Ishikawa (cell line): ENCODE results near the gene PLCB1.

Experiments
- CEBPB ChIP-seq: IDR thresholded peaks from 2 replicates; pipeline ENCODE4 v1.6.1; 2012
- CREB1 ChIP-seq: IDR thresholded peaks from 2 replicates; pipeline ENCODE4 v1.6.1; 2012; ENCODE audit warnings: low read depth
- EGR1 ChIP-seq: IDR thresholded peaks from 2 replicates; pipeline ENCODE4 v1.6.1; 2012
- EP300 ChIP-seq: IDR thresholded peaks from 2 replicates; pipeline ENCODE4 v1.6.1; 2012; ENCODE audit warnings: borderline replicate concordance
- FOXM1 ChIP-seq: IDR thresholded peaks from 2 replicates; pipeline ENCODE4 v1.6.1; 2012; ENCODE audit warnings: low read depth, borderline replicate concordance
- MAX ChIP-seq: IDR thresholded peaks from 2 replicates; pipeline ENCODE4 v1.6.1; 2012
- NFIC ChIP-seq: IDR thresholded peaks from 2 replicates; pipeline ENCODE4 v1.6.1; 2012
- RAD21 ChIP-seq: IDR thresholded peaks from 2 replicates; pipeline ENCODE4 v1.6.1; 2012; ENCODE audit warnings: low read depth
- TAF1 ChIP-seq: IDR thresholded peaks from 2 replicates; pipeline ENCODE4 v1.6.1; 2012; ENCODE audit warnings: low read depth, mild to moderate bottlenecking
- TCF12 ChIP-seq: IDR thresholded peaks from 2 replicates; pipeline ENCODE4 v1.6.1; 2012; ENCODE audit warnings: low read depth
- TEAD4 ChIP-seq: IDR thresholded peaks from 2 replicates; pipeline ENCODE4 v1.6.1; 2012
- USF1 ChIP-seq: IDR thresholded peaks from 2 replicates; pipeline ENCODE4 v1.6.1; 2012
- YY1 ChIP-seq: IDR thresholded peaks from 2 replicates; pipeline ENCODE4 v1.6.1; 2012; ENCODE audit warnings: low read depth
- ZBTB7A ChIP-seq: IDR thresholded peaks from 2 replicates; pipeline ENCODE4 v1.6.1; 2012; ENCODE audit warnings: low read depth
- TF ChIP-seq, protein P1 (sequence below): IDR thresholded peaks from 2 replicates; pipeline ENCODE4 v1.6.1; 2012; ENCODE audit warnings: low read depth, mild to moderate bottlenecking

PLCB1 gene

GRCh38 chr20:8542110-8542486 is 410.0 kb downstream of the PLCB1 start:
- TF ChIP-seq EP300 (no peak), TEAD4 (no peak), TAF1 (no peak), CEBPB (no peak), EGR1 (no peak), NFIC (no peak), RAD21 (no peak), CREB1 (no peak), USF1 (no peak), MAX (no peak), ZBTB7A (no peak), TCF12 (no peak), YY1 (no peak), FOXM1 (no peak)
- TF ChIP-seq, protein P1, sequence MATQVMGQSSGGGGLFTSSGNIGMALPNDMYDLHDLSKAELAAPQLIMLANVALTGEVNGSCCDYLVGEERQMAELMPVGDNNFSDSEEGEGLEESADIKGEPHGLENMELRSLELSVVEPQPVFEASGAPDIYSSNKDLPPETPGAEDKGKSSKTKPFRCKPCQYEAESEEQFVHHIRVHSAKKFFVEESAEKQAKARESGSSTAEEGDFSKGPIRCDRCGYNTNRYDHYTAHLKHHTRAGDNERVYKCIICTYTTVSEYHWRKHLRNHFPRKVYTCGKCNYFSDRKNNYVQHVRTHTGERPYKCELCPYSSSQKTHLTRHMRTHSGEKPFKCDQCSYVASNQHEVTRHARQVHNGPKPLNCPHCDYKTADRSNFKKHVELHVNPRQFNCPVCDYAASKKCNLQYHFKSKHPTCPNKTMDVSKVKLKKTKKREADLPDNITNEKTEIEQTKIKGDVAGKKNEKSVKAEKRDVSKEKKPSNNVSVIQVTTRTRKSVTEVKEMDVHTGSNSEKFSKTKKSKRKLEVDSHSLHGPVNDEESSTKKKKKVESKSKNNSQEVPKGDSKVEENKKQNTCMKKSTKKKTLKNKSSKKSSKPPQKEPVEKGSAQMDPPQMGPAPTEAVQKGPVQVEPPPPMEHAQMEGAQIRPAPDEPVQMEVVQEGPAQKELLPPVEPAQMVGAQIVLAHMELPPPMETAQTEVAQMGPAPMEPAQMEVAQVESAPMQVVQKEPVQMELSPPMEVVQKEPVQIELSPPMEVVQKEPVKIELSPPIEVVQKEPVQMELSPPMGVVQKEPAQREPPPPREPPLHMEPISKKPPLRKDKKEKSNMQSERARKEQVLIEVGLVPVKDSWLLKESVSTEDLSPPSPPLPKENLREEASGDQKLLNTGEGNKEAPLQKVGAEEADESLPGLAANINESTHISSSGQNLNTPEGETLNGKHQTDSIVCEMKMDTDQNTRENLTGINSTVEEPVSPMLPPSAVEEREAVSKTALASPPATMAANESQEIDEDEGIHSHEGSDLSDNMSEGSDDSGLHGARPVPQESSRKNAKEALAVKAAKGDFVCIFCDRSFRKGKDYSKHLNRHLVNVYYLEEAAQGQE, result no peak

DNA sequence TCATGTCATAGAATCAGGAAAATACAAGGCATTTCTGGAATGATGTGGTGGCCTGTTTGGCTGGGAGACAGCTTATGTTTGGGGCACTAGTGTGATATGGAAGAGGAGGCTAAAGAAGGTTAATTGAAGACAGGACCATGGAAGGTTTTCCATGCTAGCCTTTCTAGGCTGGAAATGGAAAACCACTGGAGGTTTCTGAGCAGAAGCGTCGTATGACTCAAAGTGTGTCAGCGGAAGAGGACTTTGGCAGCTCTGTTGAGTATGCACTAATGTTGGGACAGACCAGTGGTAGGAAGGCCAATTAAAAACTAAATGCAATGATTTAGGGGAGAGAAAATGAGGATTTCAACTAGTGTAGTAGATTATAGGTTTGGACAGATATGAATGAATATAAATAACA is 413.1 kb downstream of the PLCB1 start:
- TF ChIP-seq MAX, result no peak
- TF ChIP-seq TCF12, result no peak
- no peak for TF ChIP-seq FOXM1

- TF ChIP-seq FOXM1 (no peak), ZBTB7A (no peak)
- TF ChIP-seq, protein P1, result no peak
Observed at GRCh38 chr20:8547035-8547650, 415.1 kb downstream of the PLCB1 start.

DNA sequence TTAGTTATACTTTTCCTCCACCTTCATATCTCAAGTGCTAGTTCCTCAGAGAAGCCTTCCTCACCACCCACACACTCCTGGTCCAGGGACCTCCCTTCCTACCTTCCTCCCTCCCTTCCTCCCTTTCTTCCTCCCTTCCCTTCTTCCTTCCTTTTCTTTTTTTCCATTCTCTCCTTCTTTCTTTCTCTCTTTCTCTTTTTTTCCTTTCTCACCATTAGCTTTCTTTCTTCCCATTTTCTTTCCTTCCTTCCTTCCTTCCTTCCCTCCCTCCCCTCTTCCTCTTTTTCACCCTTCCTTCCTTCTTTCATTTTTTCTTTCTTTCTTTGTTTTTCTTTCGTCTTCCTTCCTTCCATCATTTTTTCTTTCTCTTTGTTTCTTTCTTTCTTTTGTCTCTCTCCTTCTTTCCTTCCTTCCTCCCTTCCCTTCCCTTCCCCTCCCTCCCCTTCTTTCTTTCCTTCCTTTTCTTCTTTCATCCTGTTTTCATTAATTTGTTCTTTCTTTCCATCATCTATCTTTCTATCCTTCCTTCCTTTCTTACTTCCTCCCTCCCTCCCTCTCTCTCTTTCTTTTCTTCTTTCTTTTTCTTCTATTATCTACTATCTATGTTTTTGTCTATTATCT is 416.0 kb downstream of the PLCB1 start:
- TF ChIP-seq EGR1, result no peak

GRCh38 chr20:8549192-8549591 is 417.1 kb downstream of the PLCB1 start:
- TF ChIP-seq FOXM1 (no peak), USF1 (no peak), TEAD4 (no peak), CREB1 (no peak), NFIC (no peak), TAF1 (no peak)
- TF ChIP-seq, protein P1, result no peak
